CD4-positive, alpha-beta T cell treated with Interleukin-6 at 100 ng/mL for 8 hours (primary cell): ENCODE measurements around the gene RRAS2.
"Not testable (repeated sequence)": the region's sequence is repeated elsewhere in the genome, so short reads cannot be mapped to it uniquely, and the experiment has no call there.

Experiments
- DNase-seq: peaks from one replicate; pipeline ENCODE4 v3.0.0-alpha.2; 2020; ENCODE audit warnings: mixed read lengths, low spot score

The RRAS2 gene

DNA sequence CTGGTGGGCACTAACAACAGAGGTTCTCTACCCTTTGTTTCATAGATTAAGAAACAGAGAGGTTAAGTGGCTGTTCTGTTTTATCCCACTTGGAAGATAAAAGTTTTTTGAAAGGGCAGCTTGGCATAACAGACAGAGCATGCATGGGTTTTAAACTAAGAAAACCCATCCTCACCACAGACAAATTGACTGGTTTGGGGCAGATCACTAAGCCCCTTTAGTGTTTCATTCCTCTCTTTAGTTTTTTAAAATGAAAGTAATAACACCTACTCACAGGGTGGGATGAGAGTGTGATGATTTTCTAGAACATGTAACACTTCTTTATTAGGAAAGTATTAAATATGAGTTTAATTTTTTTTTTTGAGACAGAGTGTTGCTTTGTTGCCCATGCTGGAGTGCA is 12.3 kb upstream of the RRAS2 start:
- DNase-seq, result no peak

DNA sequence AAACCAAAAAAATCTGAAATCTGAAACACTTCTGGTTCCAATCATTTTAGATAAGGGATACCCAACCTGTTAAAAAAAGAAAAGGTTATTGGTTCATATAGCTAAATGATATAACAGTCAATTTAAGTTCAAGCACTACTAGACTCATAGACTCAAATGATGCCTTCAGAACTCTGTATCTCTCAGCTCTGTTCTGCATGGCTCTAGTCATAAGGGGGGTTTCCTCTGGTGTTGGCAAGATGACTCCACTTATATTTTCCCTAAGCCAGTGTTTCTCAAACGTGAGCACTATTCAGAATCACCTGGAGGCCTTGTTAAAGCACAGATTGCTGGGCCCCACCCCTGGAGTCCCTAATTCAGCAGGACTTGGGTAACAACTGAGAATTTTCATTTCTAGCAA is 11.5 kb upstream of the RRAS2 start:
- no peak for DNase-seq

DNA sequence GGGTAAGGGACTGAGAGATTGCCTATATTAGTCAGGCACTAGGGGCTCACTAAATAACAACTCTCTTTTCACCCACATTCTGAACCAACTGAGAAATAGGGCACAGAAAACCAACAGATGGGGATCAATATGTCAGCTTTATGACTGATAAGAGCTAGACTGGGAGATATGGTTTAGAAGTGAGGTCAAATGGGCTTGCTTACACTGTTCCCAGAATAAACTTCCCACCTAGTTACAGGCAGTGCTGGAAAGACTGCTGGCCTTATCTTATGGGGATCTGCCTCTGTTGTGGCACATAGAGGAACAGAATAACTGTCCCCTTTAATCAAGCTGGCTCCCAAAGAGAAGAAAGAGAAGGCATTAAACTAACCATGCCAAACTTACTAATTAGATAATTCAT is 10.6 kb upstream of the RRAS2 start:
- no peak for DNase-seq

DNA sequence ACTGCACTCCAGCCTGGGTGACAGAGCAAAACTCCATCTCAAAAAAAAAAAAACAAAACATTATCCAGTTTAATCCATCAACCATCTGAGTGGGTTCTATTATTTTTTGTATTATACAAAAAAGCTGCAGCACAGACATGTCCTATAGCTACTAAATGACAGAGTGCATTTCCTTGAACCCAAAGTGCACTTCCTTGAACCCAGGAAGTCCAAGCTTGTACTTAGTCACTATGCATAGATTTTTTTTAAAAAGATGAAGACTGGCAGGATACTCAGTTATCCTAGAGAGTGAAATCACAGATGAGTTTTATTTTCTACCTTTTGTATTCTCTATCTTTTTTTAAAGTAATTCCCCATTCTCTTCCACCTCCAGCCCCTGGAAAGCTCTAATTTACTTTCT is 8.0 kb upstream of the RRAS2 start:
- no peak for DNase-seq

DNA sequence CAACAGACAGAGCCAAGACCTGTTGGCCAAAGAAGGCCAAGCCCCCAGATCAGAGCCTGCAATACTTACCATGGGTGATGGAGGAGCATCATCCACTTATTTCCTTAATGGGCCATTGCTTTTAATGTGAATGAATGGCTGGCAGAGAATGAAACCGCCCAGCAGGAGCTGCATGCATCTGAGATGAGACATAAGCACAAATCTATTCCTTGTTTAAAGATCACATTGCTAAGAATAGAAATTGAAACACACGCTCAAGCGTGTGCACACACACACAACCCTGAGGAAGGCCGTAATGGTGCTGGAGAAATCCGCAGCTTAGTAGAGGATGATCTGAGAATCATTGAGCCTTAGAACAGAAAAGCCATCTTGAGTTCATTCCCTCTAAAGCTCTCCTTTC is 5.3 kb upstream of the RRAS2 start:
- DNase-seq, result no peak

DNA sequence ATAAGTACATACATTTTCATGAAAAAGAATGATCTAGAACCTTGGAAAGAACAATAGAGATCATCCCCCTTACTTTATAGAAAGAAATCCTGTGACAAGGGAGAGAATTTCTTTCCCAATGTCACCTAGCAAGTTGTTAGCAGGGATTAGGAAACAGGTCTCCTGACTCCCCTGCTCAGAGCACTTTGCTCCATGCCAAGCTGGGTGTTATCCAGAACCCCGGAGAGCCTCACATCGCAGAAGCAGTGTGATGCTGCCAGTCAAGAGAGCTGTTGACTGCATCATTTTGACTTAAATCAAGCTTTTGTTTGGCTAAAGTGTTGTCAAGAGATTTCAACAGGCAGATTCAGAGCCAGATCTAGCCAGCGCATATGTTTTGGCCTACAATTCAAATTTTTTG is 3.6 kb upstream of the RRAS2 start:
- DNase-seq, result no peak

DNA sequence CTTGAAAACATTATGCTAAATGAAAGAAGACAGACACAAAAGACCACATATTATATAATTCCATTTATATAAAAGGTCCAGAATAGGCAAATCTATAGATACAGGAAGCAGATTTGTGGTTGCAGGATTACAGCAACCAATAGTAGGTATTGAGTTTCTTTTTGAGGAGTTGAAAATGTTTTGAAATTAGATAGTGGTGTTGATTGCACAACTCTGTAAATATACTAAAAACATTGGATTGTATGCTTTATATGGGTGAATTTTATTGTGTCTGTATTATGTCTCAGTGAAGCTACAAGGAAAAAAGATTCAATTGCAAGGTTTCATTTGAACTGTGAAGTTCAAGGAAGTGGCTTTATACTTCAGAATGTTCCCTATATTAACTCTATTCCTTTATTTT is 3.0 kb upstream of the RRAS2 start:
- DNase-seq, result no peak

DNA sequence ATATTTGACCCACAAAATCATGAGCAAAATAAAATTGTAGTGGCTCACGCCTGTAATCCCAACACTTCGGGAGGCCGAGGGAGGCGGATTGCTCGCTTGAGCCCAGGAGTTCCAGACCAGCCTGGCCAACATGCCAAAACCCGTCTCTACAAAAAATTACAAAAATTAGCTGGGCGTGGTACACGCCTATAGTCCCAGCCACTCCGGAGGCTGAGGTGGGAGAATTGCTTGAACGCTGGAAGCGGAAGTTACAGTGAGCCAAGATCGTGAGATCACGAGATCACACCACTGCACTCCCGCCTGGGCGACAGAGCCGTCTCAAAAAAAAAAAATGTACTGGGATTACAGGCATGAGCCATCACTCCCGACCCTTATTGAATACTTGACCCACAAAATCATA is 2.0 kb upstream of the RRAS2 start:
- DNase-seq, result no peak

DNA sequence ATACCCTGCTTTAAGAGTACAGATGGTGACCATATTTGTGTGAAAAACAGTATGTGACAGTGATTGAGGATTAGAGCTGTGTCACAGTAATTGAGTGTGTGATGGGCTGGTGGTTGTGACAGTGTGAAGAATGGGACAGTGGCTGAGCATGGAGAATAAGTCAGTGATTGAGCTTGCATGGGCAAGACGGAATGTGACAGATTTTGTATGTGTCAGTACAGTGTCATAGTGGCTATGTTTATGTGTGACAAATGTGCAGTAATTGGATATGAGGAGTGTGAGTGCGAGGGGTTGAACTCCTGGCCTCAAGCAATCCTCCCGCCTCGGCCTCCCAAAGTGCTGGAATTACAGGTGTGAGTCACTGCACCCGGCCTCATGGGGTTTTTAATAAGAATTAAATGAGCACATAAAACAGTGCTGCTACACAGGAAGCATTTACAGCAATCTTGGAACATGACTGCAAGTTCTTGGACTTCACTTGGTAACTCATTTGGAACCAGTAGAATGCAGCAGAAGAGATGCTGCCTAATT is 583 bp upstream of the RRAS2 start:
- DNase-seq, result no peak

DNA sequence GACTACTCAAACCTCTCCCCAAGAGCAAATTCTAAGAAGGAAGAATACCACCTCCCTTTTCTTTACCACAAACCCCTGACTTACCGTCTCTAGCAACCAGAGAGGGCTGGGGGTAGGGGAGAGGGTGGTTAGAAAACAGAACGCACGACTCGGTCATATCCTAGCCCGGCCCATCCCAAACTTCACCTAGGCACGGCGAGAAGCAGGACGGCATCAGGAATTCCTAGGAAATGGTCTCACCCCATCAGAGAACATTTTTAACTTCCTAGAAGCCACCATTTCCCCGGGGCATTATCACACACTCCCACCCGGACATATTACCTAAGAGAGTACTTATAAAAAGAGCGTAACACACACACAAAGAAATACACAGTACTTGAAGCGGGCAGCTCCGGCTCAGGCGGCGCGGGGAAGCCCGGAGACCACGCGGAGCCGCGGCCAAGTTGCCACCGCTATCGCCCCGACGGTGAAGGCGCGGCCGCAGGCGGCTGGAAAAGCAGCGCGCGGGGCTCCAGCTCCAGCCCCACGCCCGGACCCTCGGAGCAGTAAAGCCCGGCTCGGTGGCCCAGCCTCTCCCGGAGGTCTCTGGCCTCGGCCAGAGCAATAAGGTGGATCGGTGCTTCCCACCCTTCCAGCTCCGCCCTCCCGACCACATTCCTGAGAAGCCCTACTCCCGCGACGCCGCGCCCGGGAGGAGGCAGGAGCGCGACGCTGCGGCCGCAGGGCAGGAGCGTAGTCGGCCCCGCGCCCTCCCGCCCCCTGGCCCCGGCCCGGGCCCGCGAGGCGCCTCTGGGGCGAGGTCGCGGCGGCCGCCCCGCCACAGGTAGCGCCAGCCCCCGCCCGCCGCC is 878 bp downstream of the RRAS2 start:
- no peak for DNase-seq

DNA sequence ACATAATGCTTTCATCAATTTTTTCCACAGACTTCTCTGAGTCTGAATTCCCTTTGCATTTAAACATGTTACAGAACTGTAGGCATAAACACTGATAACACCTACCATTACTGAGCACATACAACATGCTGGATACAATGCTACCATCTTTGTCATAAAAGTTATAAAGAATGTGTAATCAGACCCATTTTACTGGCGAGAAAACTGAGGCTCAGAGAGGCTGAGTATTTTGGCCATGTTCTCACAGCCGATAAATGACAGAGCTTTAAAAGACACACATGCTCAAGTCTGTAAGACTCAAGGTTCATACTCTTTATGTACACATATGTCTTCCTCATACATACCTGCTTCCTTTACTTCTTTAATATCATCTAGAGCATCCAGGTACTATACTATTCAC is 2.6 kb downstream of the RRAS2 start:
- DNase-seq, result no peak

DNA sequence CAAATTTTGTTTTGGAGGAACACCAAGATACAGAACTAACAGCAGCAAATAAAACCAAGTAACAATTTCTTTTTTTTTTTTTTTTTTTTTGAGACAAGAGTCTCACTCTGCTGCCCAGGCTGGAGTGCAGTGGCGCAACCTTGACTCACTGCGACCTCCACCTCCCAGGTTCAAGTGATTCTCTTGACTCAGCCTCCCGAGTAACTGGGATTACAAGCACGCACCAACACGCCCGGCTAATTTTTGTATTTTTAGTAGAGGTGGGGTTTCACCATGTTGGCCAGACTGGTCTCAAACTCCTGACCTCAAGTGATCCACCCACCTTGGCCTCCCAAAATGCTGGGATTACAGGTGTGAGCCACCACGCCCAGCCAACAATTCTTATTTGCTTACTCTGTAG is 4.4 kb downstream of the RRAS2 start:
- not testable (repeated sequence) for DNase-seq

DNA sequence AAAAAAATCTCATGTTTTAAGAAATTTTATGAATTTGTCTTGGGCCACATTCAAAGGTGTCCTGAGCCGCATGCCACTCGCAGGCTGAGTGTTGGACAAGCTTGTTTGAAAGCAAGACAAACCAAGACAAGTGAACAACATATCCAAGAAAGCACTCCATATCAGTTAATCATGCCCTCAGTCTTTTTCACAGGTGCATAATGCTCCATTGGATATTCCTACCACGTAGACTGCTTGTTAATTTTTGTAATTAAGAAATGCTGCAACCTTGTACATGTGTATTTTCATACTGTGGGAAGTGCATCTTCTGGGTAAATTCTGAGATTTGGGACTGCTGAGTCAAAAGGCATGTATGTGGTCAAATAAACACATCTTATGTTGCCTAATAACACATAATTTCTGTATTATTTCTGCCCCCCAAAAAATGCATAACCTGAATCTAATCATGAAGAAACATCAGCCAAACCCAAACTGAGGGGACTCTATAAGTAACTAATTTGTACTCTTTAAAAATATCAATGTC is 8.2 kb downstream of the RRAS2 start:
- no peak for DNase-seq

DNA sequence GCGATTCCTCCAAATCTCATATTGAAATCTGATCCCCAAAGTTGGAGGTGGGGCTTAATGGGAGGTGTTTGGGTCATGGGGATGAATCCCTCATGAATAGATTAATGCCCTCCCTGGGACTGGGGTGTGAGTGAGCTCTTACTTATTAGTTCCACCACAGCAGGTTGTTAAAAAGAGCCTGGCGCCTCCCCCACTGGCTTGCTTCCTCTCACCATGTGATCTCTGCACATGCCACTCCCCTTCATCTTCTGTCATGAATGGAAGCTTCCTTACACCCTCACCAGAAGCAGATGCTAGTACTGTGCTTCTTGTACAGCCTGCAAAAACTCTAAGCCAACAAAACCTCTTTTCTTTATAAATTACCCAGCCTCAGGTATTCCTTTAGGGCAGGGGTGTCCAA is 8.8 kb downstream of the RRAS2 start:
- no peak for DNase-seq

DNA sequence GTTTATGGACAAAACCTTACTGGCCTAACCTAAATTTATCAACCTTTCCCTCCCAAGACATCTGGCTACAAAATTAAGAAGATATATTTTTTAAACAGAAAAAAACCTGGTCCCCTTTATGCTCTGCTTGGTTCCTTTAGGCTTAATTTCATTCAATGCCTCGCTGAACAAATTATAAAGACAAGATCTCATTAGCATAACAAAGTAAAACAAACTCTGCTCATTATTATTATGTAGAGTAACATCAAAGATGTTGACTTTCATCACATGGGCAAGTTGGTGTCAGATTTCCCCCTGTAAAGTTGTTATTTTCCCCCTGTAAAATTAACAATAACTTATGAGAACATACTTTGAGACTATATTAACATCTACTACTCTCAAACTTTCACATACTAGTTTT is 11.0 kb downstream of the RRAS2 start:
- no peak for DNase-seq

DNA sequence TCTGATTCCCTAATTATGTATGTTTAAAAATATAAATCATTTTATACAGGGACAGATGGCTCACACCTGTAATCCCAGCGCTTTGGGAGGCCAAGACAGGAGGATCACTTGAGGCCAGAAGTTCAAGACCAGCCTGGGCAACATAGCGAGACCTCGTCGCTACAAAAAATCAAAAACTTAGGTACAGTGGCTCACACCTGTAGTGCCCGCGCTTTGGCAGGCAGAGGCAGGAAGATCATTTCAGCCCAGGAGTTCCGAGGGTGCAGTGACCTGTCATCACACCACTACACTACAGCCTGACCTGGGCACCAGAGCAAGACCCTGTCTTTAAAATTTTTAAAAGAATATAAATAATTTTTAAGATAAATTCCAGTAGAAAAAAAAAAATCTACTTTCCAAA is 11.5 kb downstream of the RRAS2 start:
- DNase-seq, result no peak

DNA sequence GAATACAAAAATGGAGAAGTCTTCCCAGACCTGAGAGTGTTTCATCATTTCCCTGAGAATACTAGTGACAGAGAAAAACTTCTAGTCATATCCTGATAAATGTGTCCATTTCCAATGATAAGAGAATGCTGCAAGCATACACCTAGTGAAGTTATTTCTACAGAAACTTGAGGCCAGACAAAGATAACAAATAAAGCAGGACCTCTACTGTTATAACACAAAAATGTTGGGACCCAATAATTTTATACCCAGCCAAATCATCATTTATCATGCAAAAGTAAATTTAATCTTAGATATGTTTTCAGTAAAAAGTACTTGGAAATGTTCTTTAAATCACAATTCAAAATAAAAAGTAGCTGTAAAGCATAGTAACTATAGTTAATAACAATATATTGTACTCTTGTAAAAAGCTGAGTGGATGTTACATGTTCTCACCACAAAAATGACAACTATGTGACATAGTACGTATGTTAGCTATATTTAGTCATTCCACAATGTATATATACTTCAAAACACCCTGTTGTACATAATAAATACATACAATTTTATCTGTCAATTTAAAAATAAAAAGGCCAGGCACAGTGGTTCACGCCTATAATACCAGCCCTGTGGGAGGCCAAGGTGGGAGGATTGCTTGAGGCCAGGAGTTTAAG is 12.6 kb downstream of the RRAS2 start:
- DNase-seq, result no peak

DNA sequence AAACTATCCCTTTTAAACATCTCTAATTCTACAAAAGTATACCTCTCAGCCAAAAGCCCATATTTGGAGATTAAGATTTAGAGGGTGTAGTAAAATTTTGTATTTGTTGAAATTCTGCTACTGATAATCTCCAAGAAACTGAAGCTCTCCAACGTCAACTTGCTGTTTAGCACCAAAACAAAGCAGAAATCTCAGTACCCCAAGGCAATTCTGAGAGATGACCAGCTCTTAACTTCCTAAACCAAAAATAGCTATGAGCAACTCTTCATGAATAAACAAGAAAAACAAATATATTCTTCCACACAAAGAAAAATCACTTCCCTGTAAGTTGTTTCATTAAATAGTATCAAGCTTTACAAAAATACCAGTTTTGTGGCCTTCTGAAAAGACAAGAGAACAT is 13.3 kb downstream of the RRAS2 start:
- no peak for DNase-seq

DNA sequence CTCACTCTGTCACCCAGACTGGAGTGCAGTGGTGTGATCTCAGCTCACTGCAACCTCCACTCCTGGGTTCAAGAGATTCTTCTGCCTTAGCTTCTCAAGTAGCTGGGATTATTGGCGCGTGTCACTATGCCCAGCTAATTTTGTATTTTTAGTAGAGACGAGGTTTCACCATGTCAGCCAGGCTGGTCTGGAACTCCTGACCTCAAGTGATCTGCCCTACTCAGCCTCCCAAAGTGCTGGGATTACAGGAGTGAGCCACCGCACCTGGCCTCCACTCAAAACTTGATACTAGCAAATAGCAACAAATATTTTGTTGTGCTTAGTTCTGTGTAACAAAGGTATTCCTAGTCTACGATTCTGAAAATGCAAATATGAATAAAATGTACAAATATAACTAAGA is 14.0 kb downstream of the RRAS2 start:
- not testable (repeated sequence) for DNase-seq

DNA sequence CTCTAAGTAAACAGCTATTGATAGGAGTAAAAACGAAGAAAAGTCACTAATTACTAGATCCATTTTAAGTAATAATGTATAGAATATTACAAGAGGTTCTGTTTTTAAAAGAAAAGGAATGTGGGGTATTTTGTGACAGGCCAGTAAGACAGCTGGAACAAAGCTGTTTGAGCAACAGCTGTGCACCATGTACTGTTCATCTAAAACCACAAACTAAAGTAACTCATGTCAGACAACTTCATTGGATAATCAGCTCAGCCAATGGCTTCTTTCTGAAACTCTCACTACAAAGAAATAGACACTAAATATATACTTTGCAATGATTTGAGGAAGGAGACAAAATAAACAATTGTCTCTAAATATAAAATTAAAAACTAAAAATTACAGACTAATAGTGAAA is 16.1 kb downstream of the RRAS2 start:
- DNase-seq, result no peak

DNA sequence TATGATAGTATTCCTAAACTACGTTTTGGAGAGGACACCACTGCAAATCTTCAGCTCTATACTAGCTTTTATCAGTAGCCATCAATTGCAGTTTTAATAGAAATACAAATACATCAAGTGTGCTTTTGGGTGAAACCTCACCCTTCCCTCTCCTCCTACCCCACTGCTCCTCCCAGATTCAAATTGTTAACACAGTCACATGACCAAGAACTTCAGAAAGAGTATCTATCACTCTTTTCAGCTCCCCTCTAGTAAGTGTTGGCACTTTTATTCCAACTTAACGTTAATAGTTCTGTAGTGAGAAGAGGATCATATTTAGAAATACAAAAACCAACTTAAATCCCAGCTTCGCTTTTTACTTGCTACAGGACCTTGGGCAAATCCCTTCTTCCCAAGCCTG is 17.0 kb downstream of the RRAS2 start:
- DNase-seq, result no peak

DNA sequence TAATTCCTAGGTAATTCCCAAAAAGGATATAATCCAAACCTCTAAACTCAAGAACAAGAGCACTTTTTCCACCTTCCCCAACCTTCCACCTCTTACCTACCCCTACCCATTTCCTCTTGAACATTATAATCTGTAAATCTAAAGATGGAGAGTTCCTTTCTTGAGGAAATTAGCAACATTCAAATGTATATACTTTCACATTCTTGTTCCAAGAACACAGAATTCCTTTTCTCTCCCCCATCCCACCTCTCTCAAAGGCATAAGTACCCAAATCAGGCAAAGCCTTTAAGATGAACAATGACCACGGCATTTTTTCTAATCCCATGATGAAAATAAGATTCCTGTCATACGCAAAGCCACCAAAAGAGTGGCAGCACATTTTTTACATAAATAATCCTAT is 18.3 kb downstream of the RRAS2 start:
- DNase-seq, result no peak

DNA sequence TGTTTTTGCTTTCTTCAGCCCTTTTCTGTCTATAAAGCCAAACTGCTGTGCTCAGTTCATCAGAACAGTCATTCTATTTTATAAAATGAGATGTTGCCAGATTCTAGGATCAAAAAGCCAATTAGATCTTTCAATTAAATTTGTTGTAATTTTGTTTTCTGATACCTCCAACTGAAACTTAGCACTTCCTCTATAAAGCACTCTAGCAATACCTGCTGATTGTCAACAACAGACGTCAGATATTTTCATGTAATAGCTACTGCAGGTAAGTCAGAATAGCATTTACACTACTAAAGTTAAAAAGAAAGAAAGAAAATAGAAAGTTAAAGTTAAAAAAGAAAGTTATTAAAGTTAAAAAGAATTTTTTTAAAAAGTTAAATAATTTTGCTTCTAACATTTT is 19.6 kb downstream of the RRAS2 start:
- no peak for DNase-seq
